Stimulated activated CD8-positive, alpha-beta memory T cell treated with anti-CD3 and anti-CD28 coated beads, Interleukin-7, amount 100 ng/mL, for 1 hour (primary cell): ENCODE data around the gene ARHGAP4.

Experiments used
- DNase-seq, 2 donors: peaks; one replicate each; pipeline ENCODE4 v3.0.0-alpha.2; 2020; ENCODE audit warnings: low read depth in 2 of 2

The ARHGAP4 gene

DNA sequence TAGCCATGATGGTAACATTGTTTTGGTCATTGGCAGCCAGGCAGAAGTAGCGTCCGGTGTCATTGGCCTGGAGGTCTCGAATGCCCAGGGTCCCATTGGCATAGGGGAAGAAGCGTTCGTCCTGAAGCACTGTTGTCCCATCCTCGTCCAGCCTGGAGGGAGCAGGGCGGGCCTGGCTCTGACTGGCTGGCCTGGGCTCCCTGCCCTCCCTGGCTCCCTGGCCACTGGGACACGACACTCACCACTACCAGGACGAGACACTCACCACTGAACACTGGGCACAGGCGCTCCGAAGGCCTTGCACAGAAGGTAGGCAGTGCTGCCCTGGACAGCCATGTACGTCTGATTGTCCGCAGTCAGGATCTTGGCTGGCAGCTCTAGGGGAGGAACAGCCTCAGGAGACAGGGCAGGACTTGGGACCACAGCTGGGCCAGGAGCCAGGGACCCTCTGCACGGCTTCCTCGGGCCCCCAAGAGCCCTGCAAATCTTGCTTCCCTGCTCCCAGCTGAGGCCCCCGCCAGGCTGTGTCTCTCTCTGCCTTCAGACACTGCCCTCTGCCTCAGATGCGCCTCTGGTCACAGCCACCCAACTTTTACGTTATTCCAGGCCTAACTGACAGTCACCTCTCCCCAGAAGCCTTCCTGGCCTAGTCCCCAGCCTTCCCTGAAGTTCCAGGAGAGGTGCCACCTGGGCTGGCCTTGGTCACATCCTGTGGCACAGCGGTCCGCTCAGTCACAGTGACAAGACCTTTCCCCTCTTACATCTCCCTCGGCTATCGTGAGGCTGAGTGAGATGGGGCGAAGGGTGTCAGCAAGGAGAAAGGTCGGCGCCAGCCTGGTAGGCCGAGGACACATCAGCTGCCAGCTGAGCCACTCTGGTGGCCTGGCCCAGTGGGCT lies 57.2 kb downstream of the ARHGAP4 start:
- DNase-seq, result no peak

DNA sequence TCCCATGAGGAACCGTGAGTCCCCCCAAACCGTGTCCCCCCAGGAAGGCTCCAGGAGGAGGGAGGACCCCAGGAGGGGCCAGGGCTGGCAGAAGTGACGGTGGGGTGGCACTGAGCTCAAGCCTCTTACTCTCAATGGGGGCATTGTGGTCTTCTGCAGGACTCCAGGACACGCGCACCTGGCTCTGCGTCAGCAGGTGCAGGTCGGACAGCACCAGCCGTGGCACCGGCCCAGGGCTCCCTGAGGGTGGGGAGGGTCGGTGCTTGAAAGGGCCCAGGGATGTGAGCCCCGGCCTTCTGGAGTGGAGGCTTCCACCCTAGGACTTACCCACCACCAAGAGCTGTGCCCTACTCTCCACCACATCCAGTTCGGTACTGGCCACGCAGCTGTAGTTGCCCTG lies 58.4 kb downstream of the ARHGAP4 start:
- no peak for DNase-seq

DNA sequence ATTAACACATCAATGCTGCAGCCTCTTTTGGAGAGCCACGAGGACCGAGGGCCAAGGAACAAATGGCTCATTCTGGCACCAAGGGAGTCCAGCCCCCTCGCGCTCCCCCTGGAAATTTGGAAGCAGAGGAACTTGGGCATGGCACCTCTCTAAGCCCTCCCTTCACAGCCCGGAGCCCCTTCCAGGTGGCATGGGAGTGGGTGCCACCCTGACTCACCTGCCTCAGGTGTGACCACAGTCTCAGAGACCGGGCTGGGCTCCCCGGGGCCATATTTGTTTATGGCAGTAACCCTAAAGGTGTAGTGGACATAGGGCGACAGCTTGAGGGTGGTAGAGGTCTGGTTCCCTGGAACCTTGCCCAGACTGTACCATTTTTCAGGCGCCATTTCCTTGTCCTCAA lies 58.9 kb downstream of the ARHGAP4 start:
- no peak for DNase-seq

DNA sequence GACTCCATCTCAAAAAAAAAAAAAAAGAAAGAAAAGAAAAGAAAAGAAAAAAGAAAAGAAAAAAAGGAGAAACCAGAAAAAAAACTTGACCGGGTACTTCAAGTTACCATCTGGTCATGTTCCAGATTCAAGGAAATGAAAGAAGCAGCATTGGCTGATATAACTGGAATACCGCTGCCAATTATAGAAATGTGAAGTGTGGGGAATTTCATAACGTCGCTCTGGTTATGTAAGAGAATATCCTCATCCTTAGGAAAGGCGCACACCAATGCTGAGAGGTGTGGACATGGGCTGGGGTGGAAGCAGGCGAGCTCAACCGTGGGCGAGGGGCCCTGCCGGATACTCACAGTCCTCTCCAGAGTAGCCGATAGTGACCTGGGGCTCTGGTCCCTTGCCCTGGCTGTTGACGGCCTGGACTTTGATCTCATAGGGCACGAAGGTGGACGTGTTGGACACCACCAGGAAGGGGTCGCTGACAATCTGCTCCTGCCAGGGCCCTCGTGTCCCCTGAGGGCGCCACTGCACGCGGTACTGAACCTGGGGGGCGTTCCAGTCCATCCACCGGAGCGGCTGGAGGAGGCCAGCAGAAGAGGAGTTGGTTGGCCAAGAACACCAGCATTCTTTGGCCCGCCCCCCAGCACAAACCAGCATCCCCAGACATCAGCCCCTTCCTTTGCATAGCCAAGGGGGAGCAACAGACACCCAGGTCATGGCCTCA lies 59.6 kb downstream of the ARHGAP4 start:
- DNase-seq, result no peak

DNA sequence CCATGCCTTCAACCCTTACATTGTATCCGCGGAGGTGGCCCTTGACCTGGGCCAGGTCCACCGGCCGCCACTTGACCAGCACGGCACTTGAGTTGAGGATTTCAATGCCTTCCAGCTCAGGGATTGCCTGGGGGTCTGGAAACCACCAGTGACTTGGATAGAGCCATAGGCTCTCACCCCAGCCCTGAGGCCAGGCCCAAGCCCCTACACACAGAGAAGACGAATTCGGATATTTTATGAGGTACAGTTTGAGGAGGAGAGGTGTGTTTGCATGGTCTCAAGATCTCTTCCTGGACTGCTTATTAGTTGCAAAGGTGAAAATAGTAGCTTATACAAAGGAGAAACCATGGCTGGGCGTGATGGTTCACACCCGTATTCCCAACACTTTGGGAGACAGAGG lies 60.4 kb downstream of the ARHGAP4 start:
- no peak for DNase-seq

DNA sequence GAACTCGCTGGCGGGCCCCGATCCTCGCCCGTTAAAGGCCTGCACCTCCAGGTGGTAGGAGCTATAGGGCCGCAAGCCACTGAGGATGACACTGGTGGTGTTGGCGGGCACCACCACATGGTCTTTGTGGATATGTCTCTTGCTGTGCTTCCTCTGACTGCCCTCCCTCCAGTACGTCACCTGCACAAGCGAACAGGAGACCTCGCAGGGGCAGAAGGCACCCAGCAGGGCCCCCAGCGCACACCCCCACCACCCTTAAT lies 60.8 kb downstream of the ARHGAP4 start:
- DNase-seq, result no peak

DNA sequence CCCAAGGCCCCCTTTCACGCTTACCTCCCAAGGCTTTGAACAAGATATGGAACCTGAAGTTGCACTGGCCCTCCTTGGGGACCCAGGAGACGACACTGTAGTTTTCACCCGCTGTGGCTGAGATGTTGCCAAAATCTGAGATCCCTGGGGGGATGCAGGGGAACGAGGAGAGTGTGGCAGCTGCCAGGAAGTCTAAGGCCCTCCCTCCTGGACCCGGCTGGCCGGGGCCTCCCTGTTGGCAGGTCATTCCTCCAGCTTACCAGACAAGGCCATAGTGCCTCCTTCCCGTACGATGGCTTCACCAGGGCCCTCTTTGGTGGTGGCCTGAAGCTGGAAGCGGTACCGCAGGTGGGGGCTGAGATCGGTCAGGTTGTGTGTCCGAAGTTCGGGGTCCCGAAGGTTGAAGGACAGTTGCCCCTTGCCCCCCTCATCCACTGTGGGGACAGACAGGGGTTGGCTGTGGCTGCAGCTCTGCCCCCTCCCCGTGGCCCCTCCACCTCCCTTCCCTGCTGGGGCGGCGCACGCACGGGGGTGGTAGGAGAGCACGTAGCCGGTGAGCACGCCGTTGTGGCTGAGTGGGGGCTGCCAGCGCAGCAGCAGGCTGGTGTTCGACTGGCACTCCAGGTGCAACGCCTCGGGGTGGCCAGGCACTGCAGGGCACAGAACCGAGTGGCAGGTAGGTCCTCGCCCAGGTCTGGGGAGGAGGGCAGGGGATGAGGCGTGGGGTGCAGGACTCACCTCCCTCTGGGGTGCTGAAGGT lies 61.3 kb downstream of the ARHGAP4 start:
- no peak for DNase-seq

DNA sequence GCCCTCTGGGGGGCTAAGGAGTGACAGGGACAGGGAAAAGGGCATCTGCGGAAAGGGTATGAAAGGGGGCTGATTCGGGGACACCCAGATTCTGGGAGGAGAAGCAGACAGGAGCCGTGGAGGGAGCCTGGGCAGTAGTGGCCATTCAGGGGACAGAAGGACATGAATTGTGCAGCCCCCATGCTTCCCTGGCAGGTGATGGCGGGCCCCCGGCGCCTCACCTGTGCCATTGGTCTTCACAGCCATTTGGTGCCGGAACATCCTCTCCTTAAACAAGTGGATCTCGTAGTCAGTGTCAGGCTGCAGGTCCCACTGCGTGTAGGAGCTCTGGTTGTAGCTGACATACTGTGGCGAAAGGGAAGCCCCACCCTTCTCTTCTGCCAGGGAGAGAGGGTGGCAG lies 62.0 kb downstream of the ARHGAP4 start:
- no peak for DNase-seq

DNA sequence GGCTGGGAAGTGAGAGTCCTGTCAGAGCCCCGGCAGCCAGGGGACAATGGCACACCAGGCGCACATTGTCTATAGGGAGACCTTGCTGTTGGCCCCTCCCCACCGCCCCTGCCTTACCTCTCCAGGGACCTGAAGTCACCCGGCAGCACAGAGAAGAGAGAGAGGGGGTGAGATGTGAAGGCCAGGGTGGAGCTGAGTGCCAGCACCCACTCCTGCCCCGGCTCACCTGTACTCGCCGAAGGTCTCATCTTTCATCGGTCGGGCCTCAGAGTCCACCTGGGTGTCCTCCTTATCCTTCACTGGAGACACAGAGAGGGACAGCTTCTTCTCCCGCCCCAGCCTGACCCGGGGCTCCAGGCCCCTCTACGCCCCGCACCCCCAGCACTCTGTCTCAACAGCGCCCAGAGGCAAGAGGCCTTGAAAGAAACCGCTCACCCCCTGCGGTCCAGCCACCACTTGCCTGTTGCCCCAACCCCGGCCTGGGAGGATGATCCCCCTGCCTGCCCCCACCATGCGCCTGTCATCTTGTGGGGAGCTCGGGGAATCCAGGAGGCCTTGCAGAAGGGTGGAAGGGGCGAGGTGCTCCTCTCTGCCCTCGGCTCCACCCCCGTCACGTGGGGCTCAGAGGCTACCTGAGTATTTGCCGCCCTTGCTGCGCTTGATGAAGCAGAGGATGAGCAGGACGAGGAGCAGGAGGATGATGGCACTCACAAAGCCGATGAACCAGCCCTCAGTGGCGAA lies 62.6 kb downstream of the ARHGAP4 start:
- no peak for DNase-seq

DNA sequence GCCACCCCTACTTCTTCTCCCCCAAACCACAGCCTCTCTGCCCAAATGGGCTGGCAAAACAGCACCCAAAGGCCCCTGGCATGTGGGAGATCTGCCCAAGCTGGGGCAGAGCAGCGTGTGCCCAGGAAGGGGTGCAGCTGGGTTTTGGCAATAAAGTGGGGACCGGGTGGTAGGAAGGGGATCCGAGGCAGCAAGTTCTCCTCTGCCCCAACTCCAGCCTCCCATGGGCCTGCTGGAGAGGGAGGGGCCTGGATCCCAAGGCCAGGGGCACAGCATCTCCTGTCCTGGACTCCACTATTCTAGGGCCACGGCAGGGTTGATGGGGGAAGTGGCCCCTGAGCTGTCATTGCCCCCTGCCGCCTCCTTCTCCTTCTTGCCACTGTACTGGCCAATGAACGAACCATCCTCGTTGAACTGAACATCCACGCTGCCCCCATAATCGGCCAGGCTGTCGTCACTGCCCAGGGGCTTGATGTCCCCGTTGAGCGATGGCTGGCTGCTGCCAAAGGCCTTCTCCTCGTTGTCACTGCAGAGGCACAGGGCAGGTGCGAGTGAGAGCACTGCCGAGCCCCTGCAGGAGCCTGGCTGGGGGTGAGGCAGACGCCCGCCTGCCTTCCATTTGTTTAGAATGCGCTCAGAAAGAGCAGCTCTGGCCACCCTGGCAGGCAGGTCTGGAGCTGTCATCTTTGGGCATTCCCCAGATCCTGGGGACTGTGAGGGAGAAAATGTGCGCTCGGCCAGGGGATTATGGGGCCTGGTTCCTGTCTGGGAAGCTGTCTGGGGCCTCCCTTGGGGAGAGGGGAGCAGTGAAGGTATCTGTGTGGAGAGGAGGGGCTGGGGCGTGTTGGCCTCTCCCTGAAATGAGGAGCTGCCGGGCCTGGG lies 63.5 kb downstream of the ARHGAP4 start:
- no peak for DNase-seq

DNA sequence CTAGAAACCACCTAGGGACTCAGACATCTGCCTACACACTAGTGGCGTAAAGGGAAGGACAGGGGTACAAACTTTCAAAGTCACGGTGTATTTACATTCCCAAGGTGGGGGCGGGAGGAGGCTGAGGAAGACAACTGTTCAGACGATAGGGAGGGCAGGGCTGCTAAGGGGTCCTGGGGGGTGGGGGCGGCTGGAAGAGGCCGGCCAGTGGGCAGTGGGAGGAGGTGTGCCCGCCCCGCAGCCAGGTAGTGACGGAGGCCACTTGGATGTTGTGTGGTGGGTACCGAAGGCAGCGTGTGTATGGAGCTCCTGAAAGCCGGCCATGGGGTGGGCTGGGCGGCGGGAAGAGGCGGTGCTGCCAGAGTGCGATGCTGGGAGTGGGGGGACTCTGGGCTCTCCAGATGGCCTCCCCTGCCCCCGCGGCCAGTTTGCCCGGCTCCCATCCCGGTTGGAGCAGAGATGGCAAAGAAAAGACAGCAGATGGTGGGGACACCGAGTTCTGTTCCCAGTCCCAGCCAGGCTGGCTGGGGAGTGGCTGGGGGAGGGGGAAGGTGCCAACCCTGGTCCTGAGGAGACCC lies 64.2 kb downstream of the ARHGAP4 start:
- DNase-seq, result no peak

DNA sequence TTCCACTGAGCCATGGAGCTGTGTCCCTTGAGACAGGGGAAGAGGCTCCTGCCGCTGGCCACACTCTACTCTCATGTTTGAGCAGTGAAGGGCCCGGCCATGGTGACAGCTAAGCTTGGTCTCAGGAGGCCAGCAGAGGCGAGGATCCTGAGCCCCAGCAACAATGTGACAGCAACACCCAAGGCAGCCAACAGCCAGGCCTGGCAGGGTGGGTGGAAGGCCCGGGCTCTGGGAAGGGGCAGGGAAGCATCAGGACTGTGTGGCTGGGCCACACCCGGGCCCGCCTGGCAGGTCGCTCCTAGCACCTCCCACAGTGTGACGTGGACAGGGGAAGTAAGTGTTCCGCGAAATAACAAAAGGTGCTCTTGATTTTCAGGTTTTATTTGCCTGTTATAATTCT lies 64.9 kb downstream of the ARHGAP4 start:
- no peak for DNase-seq
